WTC11 (cell line): ENCODE measurements around the gene CCNB1. TPM values are rescaled to one million over a fixed set of nuclear protein-coding genes. Genes with fewer than 3 reads are reported as not detected.

Experiments
- ATAC-seq: fragments of 200-7000 bp; cut with Tn5 transposase; 2 replicates; pipeline ENCODE4 v1.10.0; 2021; ENCODE audit warnings: mild to moderate bottlenecking, moderate library complexity
- CTCF ChIA-PET: fragments of 300-600 bp; sonication (Branson Sonifier 250); formaldehyde crosslinking; loops from one replicate; lab custom pipeline; 2021; ENCODE audit warnings: antibody characterized with exemption; lab: Charles Lee
- POLR2A ChIA-PET: fragments of 350-600 bp; sonication (Branson Sonifier 250); formaldehyde crosslinking; loops from one replicate; lab custom pipeline; 2021; ENCODE audit warnings: antibody characterized with exemption; lab: Charles Lee
- DNase-seq: peaks from one replicate; pipeline ENCODE4 v3.0.0; 2021; ENCODE audit warnings: low spot score
- H3K27ac Mint-ChIP-seq: 2 replicates; pipeline ENCODE4 v1.8.0; 2021; ENCODE audit warnings: mixed read lengths
- H3K27me3 Mint-ChIP-seq: 2 replicates; pipeline ENCODE4 v1.8.0; 2021; ENCODE audit warnings: low read depth, mild to moderate bottlenecking, moderate library complexity, mixed read lengths
- H3K36me3 Mint-ChIP-seq: 2 replicates; pipeline ENCODE4 v1.8.0; 2021; ENCODE audit warnings: mixed read lengths
- H3K4me1 Mint-ChIP-seq: 2 replicates; pipeline ENCODE4 v1.8.0; 2022; ENCODE audit warnings: mixed read lengths
- H3K4me3 Mint-ChIP-seq: 2 replicates; pipeline ENCODE4 v1.8.0; 2021; ENCODE audit warnings: mild to moderate bottlenecking, moderate library complexity, mixed read lengths
- H3K9me3 Mint-ChIP-seq: 2 replicates; pipeline ENCODE4 v1.8.0; 2021; ENCODE audit warnings: mixed read lengths
- EMX1 ChIP-seq: fragments of 250-450 bp; sonication (Bioruptor Pico); IDR thresholded peaks from 2 replicates; pipeline ENCODE4 v1.8.0; 2021; ENCODE audit warnings: mild to moderate bottlenecking
- ESRRA ChIP-seq: sonication (generic); formaldehyde crosslinking; IDR thresholded peaks from 2 replicates; pipeline ENCODE4 v1.8.1; 2022; ENCODE audit warnings: mild to moderate bottlenecking, missing genetic modification reagents, borderline replicate concordance
- FOXK1 ChIP-seq: sonication (generic); formaldehyde crosslinking; IDR thresholded peaks from 2 replicates; pipeline ENCODE4 v1.8.0; 2022; ENCODE audit warnings: mild to moderate bottlenecking, moderate library complexity, missing genetic modification reagents
- GRHL2 ChIP-seq: fragments of 250-450 bp; sonication (Bioruptor Pico); IDR thresholded peaks from 2 replicates; pipeline ENCODE4 v1.8.0; 2022; ENCODE audit warnings: mild to moderate bottlenecking, moderate library complexity; ENCODE audit not compliant: insufficient replicate concordance, severe bottlenecking
- GTF2I ChIP-seq: fragments of 250-450 bp; sonication (Bioruptor Pico); conservative IDR thresholded peaks from 2 replicates; pipeline ENCODE4 v1.4.0; 2021; ENCODE audit warnings: mild to moderate bottlenecking
- JAZF1 ChIP-seq: fragments of 250-450 bp; sonication (Bioruptor Pico); IDR thresholded peaks from 2 replicates; pipeline ENCODE4 v1.9.0; 2021; ENCODE audit warnings: moderate library complexity, mild to moderate bottlenecking, inconsistent platforms
- NFE2L1 ChIP-seq: sonication (generic); formaldehyde crosslinking; IDR thresholded peaks from 2 replicates; pipeline ENCODE4 v1.8.1; 2023; ENCODE audit warnings: missing genetic modification reagents
- NR2C2 ChIP-seq: sonication (generic); formaldehyde crosslinking; IDR thresholded peaks from 2 replicates; pipeline ENCODE4 v1.8.0; 2022; ENCODE audit warnings: mild to moderate bottlenecking, missing genetic modification reagents
- ZNF121 ChIP-seq: sonication (generic); formaldehyde crosslinking; IDR thresholded peaks from 2 replicates; pipeline ENCODE4 v1.8.0; 2023; ENCODE audit warnings: missing genetic modification reagents
- ZNF138 ChIP-seq: sonication (generic); formaldehyde crosslinking; conservative IDR thresholded peaks from 2 replicates; pipeline ENCODE4 v1.8.1; 2022; ENCODE audit warnings: mild to moderate bottlenecking, moderate library complexity, missing genetic modification reagents
- ZNF317 ChIP-seq: sonication (generic); formaldehyde crosslinking; IDR thresholded peaks from 2 replicates; pipeline ENCODE4 v1.8.1; 2023; ENCODE audit warnings: low read depth, mild to moderate bottlenecking, moderate library complexity, missing genetic modification reagents, borderline replicate concordance
- ZNF416 ChIP-seq: fragments of 250-450 bp; sonication (Bioruptor Pico); IDR thresholded peaks from 2 replicates; pipeline ENCODE4 v1.9.0; 2021; ENCODE audit warnings: mild to moderate bottlenecking, inconsistent platforms
- ZNF671 ChIP-seq: fragments of 250-450 bp; sonication (Bioruptor Pico); IDR thresholded peaks from 2 replicates; pipeline ENCODE4 v1.8.0; 2021; ENCODE audit warnings: mild to moderate bottlenecking
- total RNA-seq: library from RNA; stranded (reverse); gene quantifications from 3 replicates; pipeline ENCODE4 v1.2.3, GENCODE V29; 2021
- TF ChIP-seq, protein P1 (sequence below): sonication (generic); formaldehyde crosslinking; IDR thresholded peaks from 2 replicates; pipeline ENCODE4 v1.8.1; 2022; ENCODE audit warnings: low read depth, missing genetic modification reagents, borderline replicate concordance
- TF ChIP-seq, protein P2 (sequence below): fragments of 250-450 bp; sonication (Bioruptor Pico); IDR thresholded peaks from 2 replicates; pipeline ENCODE4 v1.9.0; 2021; ENCODE audit warnings: moderate library complexity, mild to moderate bottlenecking, inconsistent platforms, borderline replicate concordance
- TF ChIP-seq, protein P3 (sequence below): sonication (generic); formaldehyde crosslinking; IDR thresholded peaks from 2 replicates; pipeline ENCODE4 v1.8.0; 2023; ENCODE audit warnings: mild to moderate bottlenecking, missing genetic modification reagents
- TF ChIP-seq, protein P4 (sequence below): fragments of 250-450 bp; sonication (Bioruptor Pico); IDR thresholded peaks from 2 replicates; pipeline ENCODE4 v1.9.0; 2021; ENCODE audit warnings: mild to moderate bottlenecking
- TF ChIP-seq, protein P5 (sequence below): fragments of 250-450 bp; sonication (Bioruptor Pico); IDR thresholded peaks from 2 replicates; pipeline ENCODE4 v1.9.0; 2021; ENCODE audit warnings: mild to moderate bottlenecking, borderline replicate concordance
- TF ChIP-seq, protein P6 (sequence below): sonication (generic); formaldehyde crosslinking; IDR thresholded peaks from 2 replicates; pipeline ENCODE4 v1.8.0; 2022; ENCODE audit warnings: mild to moderate bottlenecking, missing genetic modification reagents
- TF ChIP-seq, protein P7 (sequence below): sonication (generic); formaldehyde crosslinking; IDR thresholded peaks from 2 replicates; pipeline ENCODE4 v1.8.1; 2023; ENCODE audit warnings: mild to moderate bottlenecking, missing genetic modification reagents

Gene CCNB1
- total RNA-seq, 1 experiment from 2014 or later = 312 TPM

DNA sequence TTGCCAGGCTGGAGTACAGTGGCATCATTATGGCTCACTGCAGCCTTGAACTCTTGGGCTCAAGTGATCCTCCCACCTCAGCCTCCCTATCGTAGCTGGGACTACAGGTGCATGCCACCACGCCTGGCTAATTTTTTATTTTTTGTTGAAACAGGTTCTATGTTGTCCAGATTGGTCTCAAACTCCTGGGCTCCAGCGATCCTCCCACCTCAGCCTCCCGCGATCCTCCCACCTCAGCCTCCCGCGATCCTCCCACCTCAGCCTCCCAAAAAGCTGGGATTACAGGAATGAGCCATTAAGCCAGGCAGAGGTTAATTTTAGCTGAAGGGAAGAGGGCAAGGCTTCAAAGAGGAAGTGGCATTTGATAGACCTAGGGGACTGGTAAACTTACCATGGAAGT is 32.8 kb upstream of the CCNB1 start (continued):
- TF ChIP-seq, protein P1, sequence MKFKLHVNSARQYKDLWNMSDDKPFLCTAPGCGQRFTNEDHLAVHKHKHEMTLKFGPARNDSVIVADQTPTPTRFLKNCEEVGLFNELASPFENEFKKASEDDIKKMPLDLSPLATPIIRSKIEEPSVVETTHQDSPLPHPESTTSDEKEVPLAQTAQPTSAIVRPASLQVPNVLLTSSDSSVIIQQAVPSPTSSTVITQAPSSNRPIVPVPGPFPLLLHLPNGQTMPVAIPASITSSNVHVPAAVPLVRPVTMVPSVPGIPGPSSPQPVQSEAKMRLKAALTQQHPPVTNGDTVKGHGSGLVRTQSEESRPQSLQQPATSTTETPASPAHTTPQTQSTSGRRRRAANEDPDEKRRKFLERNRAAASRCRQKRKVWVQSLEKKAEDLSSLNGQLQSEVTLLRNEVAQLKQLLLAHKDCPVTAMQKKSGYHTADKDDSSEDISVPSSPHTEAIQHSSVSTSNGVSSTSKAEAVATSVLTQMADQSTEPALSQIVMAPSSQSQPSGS = no peak
- TF ChIP-seq GTF2I (CRISPR knock-in tag) = no peak
- TF ChIP-seq FOXK1 (CRISPR knock-in tag) = no peak
- TF ChIP-seq, protein P2, sequence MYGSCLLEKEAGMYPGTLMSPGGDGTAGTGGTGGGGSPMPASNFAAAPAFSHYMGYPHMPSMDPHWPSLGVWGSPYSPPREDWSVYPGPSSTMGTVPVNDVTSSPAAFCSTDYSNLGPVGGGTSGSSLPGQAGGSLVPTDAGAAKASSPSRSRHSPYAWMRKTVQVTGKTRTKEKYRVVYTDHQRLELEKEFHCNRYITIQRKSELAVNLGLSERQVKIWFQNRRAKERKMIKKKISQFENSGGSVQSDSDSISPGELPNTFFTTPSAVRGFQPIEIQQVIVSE = no peak
- TF ChIP-seq EMX1 (CRISPR knock-in tag) = no peak
- TF ChIP-seq, all 79 proteins: peak for 0

DNA sequence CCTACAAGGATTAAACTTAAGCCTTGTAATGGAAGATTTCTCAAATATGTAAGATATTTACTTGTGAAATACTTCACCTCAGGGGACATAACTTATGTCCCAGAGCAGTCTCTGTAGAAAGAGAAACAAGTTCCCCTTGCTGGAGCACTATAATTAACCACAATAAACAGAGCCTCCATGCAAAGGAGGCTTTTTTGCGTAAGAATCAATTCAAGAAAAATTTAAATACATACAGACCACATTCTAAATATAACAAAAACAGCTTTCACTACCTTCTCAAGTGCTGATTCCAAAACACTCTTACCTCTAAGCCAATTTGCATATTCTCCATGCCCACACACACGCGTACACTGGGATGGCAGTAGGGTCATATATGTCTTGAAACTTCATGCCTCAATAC is 30.7 kb upstream of the CCNB1 start:
- DNase-seq (no peak), ATAC-seq (no peak; the same call in 1 of the 2 replicates)
- ChIA-PET CTCF (interaction anchor here (0.5 kb wide), 1 partner anchor 465 kb away, joined by 3 read pairs; no protein-coding TSS in a partner anchor), POLR2A (no interaction called here)
- H3K27me3 Mint-ChIP-seq = no peaks in the 10 kb centered on the region
- H3K27ac Mint-ChIP-seq = peak overlapping the region; percentile 70
- H3K9me3 Mint-ChIP-seq = peaks cover 14% of the 10 kb centered on the region
- no peak overlapping the region for H3K4me3 Mint-ChIP-seq
- TF ChIP-seq, protein P3, sequence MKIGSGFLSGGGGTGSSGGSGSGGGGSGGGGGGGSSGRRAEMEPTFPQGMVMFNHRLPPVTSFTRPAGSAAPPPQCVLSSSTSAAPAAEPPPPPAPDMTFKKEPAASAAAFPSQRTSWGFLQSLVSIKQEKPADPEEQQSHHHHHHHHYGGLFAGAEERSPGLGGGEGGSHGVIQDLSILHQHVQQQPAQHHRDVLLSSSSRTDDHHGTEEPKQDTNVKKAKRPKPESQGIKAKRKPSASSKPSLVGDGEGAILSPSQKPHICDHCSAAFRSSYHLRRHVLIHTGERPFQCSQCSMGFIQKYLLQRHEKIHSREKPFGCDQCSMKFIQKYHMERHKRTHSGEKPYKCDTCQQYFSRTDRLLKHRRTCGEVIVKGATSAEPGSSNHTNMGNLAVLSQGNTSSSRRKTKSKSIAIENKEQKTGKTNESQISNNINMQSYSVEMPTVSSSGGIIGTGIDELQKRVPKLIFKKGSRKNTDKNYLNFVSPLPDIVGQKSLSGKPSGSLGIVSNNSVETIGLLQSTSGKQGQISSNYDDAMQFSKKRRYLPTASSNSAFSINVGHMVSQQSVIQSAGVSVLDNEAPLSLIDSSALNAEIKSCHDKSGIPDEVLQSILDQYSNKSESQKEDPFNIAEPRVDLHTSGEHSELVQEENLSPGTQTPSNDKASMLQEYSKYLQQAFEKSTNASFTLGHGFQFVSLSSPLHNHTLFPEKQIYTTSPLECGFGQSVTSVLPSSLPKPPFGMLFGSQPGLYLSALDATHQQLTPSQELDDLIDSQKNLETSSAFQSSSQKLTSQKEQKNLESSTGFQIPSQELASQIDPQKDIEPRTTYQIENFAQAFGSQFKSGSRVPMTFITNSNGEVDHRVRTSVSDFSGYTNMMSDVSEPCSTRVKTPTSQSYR (CRISPR knock-in tag) = no peak
- TF ChIP-seq NFE2L1 (CRISPR knock-in tag) (no peak), ZNF138 (CRISPR knock-in tag) (no peak), ESRRA (CRISPR knock-in tag) (no peak), ZNF317 (CRISPR knock-in tag) (no peak), JAZF1 (no peak), GRHL2 (CRISPR knock-in tag) (no peak), ZNF121 (no peak), ZNF416 (no peak), ZNF671 (no peak), NR2C2 (CRISPR knock-in tag) (no peak)
- TF ChIP-seq, protein P4, sequence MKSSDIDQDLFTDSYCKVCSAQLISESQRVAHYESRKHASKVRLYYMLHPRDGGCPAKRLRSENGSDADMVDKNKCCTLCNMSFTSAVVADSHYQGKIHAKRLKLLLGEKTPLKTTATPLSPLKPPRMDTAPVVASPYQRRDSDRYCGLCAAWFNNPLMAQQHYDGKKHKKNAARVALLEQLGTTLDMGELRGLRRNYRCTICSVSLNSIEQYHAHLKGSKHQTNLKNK (CRISPR knock-in tag) = no peak
- TF ChIP-seq, protein P5, sequence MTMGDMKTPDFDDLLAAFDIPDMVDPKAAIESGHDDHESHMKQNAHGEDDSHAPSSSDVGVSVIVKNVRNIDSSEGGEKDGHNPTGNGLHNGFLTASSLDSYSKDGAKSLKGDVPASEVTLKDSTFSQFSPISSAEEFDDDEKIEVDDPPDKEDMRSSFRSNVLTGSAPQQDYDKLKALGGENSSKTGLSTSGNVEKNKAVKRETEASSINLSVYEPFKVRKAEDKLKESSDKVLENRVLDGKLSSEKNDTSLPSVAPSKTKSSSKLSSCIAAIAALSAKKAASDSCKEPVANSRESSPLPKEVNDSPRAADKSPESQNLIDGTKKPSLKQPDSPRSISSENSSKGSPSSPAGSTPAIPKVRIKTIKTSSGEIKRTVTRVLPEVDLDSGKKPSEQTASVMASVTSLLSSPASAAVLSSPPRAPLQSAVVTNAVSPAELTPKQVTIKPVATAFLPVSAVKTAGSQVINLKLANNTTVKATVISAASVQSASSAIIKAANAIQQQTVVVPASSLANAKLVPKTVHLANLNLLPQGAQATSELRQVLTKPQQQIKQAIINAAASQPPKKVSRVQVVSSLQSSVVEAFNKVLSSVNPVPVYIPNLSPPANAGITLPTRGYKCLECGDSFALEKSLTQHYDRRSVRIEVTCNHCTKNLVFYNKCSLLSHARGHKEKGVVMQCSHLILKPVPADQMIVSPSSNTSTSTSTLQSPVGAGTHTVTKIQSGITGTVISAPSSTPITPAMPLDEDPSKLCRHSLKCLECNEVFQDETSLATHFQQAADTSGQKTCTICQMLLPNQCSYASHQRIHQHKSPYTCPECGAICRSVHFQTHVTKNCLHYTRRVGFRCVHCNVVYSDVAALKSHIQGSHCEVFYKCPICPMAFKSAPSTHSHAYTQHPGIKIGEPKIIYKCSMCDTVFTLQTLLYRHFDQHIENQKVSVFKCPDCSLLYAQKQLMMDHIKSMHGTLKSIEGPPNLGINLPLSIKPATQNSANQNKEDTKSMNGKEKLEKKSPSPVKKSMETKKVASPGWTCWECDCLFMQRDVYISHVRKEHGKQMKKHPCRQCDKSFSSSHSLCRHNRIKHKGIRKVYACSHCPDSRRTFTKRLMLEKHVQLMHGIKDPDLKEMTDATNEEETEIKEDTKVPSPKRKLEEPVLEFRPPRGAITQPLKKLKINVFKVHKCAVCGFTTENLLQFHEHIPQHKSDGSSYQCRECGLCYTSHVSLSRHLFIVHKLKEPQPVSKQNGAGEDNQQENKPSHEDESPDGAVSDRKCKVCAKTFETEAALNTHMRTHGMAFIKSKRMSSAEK (CRISPR knock-in tag) = no peak
- TF ChIP-seq, protein P6, sequence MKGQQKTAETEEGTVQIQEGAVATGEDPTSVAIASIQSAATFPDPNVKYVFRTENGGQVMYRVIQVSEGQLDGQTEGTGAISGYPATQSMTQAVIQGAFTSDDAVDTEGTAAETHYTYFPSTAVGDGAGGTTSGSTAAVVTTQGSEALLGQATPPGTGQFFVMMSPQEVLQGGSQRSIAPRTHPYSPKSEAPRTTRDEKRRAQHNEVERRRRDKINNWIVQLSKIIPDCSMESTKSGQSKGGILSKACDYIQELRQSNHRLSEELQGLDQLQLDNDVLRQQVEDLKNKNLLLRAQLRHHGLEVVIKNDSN = no peak
- TF ChIP-seq, protein P7, sequence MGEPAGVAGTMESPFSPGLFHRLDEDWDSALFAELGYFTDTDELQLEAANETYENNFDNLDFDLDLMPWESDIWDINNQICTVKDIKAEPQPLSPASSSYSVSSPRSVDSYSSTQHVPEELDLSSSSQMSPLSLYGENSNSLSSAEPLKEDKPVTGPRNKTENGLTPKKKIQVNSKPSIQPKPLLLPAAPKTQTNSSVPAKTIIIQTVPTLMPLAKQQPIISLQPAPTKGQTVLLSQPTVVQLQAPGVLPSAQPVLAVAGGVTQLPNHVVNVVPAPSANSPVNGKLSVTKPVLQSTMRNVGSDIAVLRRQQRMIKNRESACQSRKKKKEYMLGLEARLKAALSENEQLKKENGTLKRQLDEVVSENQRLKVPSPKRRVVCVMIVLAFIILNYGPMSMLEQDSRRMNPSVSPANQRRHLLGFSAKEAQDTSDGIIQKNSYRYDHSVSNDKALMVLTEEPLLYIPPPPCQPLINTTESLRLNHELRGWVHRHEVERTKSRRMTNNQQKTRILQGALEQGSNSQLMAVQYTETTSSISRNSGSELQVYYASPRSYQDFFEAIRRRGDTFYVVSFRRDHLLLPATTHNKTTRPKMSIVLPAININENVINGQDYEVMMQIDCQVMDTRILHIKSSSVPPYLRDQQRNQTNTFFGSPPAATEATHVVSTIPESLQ = no peak
- TF ChIP-seq, protein P2 = no peak
- H3K36me3 Mint-ChIP-seq = no peaks in the 10 kb centered on the region
- peaks cover 10% of the 10 kb centered on the region for H3K4me1 Mint-ChIP-seq
